Measurements from ENCODE around the gene TEX47. TPM values are rescaled to one million over a fixed set of nuclear protein-coding genes. Genes with fewer than 3 reads are reported as not detected.

TEX47 gene
- total RNA-seq, 1 experiment from 2014 or later: not detected

DNA sequence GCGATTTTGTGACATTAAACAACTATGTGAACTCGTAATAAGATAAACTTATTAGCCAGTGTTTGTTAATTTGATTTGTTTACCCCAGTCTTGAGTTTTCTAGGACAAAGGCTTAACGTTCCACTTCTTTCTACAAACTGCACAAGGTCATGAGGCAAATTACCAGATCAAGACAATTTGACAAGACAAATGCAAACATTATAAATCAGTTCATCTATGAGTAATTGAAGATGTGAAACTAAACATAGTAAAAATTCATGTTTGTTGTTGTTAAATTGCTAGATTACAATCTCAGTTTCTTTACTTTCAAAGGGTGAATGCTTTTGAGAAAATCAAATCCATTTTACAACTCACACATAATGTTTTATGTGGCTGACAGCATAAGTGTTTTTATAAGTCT lies 49.4 kb downstream of the TEX47 start:
- Mint-ChIP-seq H3K27ac (ENCODE audit: unreplicated experiment) (no peak overlapping the region), H3K9me3 (ENCODE audit: unreplicated experiment) (no peaks in the 10 kb centered on the region), H3K36me3 (ENCODE audit: insufficient read depth, unreplicated experiment) (no peaks in the 10 kb centered on the region), H3K4me3 (ENCODE audit: unreplicated experiment) (no peak overlapping the region), H3K4me1 (ENCODE audit: low read depth, unreplicated experiment) (no peaks in the 10 kb centered on the region), H3K27me3 (ENCODE audit: insufficient read depth, unreplicated experiment) (peaks cover 4% of the 10 kb centered on the region)
- no peak for DNase-seq
- Histone ChIP-seq H3K27me3 (replicated peaks; ENCODE audit: control insufficient read depth, insufficient read depth, low read length) (no peaks in the 10 kb centered on the region), H3K4me1 (no peaks in the 10 kb centered on the region), H3K36me3 (ENCODE audit: control insufficient read depth, insufficient read depth, low read length) (no peaks in the 10 kb centered on the region), H3K4me3 (ENCODE audit: low read depth, low read length) (no peak overlapping the region), H3K9me3 (no peaks in the 10 kb centered on the region)
- no TSS peak for BruUV-seq (replicated peaks)
- TF ChIP-seq, protein P1, sequence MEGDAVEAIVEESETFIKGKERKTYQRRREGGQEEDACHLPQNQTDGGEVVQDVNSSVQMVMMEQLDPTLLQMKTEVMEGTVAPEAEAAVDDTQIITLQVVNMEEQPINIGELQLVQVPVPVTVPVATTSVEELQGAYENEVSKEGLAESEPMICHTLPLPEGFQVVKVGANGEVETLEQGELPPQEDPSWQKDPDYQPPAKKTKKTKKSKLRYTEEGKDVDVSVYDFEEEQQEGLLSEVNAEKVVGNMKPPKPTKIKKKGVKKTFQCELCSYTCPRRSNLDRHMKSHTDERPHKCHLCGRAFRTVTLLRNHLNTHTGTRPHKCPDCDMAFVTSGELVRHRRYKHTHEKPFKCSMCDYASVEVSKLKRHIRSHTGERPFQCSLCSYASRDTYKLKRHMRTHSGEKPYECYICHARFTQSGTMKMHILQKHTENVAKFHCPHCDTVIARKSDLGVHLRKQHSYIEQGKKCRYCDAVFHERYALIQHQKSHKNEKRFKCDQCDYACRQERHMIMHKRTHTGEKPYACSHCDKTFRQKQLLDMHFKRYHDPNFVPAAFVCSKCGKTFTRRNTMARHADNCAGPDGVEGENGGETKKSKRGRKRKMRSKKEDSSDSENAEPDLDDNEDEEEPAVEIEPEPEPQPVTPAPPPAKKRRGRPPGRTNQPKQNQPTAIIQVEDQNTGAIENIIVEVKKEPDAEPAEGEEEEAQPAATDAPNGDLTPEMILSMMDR (IDR thresholded peaks at IDR 0.05; ENCODE audit: insufficient read depth in 1 of 2, low read depth in 1 of 2, low read length in 1 of 2, severe bottlenecking in 1 of 2, unreplicated experiment in 1 of 2): no peak
- intact Hi-C loops (cut with micrococcal nuclease; ENCODE audit: unreplicated experiment): no loop called here
- POLR2A ChIA-PET: no interaction called here
- CTCF ChIA-PET: no interaction called here

Other genes starting within 250 kb of the TEX47 start
- not detected in 2 replicates for gene ZNF804B, start 36.0 kb downstream of the TEX47 start, total RNA-seq (2022)

Data from Caco-2 (cell line).